Measurements from ENCODE around the gene PIGP.

Gene PIGP

GRCh38 chr21:37065561-37066177 is 7.2 kb downstream of the PIGP start:
- TF ChIP-seq TAF1 (IDR thresholded peaks at IDR 0.05; ENCODE audit: borderline replicate concordance, insufficient read depth, low read length) (no peak), SIN3A (IDR thresholded peaks at IDR 0.05; ENCODE audit: borderline replicate concordance, insufficient read depth, low read length) (no peak)

DNA sequence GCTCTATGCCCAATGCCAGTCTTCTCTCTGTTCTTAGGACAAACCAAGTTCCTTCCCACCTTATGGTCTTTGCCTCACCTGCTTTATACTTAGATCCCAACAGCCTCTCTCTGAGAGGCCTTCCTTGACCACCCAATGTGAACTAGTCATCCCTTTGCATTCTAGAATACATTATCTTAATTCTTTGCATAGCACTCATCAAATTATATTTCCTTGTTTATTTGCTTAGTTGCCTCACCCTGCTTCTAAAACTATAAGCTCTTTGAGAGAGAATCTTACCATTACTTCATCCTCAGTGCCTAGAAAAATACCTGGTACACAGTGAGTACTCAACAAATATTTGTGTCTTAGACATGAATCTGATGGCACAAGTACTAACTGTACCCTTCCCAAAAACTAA is 8.0 kb downstream of the PIGP start:
- TF ChIP-seq SIN3A (IDR thresholded peaks at IDR 0.05; ENCODE audit: borderline replicate concordance, insufficient read depth, low read length) (no peak), FOXP2 (optimal IDR thresholded peaks at IDR 0.05; ENCODE audit: borderline replicate concordance, extremely low read depth, extremely low read length, insufficient read depth) (no peak), TAF1 (IDR thresholded peaks at IDR 0.05; ENCODE audit: borderline replicate concordance, insufficient read depth, low read length) (no peak), POLR2AphosphoS5 (IDR thresholded peaks at IDR 0.05; ENCODE audit: low read depth, low read length) (no peak)
- TF ChIP-seq, protein P1, sequence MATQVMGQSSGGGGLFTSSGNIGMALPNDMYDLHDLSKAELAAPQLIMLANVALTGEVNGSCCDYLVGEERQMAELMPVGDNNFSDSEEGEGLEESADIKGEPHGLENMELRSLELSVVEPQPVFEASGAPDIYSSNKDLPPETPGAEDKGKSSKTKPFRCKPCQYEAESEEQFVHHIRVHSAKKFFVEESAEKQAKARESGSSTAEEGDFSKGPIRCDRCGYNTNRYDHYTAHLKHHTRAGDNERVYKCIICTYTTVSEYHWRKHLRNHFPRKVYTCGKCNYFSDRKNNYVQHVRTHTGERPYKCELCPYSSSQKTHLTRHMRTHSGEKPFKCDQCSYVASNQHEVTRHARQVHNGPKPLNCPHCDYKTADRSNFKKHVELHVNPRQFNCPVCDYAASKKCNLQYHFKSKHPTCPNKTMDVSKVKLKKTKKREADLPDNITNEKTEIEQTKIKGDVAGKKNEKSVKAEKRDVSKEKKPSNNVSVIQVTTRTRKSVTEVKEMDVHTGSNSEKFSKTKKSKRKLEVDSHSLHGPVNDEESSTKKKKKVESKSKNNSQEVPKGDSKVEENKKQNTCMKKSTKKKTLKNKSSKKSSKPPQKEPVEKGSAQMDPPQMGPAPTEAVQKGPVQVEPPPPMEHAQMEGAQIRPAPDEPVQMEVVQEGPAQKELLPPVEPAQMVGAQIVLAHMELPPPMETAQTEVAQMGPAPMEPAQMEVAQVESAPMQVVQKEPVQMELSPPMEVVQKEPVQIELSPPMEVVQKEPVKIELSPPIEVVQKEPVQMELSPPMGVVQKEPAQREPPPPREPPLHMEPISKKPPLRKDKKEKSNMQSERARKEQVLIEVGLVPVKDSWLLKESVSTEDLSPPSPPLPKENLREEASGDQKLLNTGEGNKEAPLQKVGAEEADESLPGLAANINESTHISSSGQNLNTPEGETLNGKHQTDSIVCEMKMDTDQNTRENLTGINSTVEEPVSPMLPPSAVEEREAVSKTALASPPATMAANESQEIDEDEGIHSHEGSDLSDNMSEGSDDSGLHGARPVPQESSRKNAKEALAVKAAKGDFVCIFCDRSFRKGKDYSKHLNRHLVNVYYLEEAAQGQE (IDR thresholded peaks at IDR 0.05; ENCODE audit: insufficient read depth in 1 of 2, low read depth in 2 of 2, low read length in 2 of 2), result no peak

- no peak for TF ChIP-seq SIN3A (IDR thresholded peaks at IDR 0.05; ENCODE audit: borderline replicate concordance, insufficient read depth, low read length)
- TF ChIP-seq POLR2AphosphoS5 (IDR thresholded peaks at IDR 0.05; ENCODE audit: low read depth, low read length), result no peak
- no peak for TF ChIP-seq TAF1 (IDR thresholded peaks at IDR 0.05; ENCODE audit: borderline replicate concordance, insufficient read depth, low read length)
- TF ChIP-seq, protein P1 (IDR thresholded peaks at IDR 0.05; ENCODE audit: insufficient read depth in 1 of 2, low read depth in 2 of 2, low read length in 2 of 2), result no peak
- no peak for TF ChIP-seq FOXP2 (optimal IDR thresholded peaks at IDR 0.05; ENCODE audit: borderline replicate concordance, extremely low read depth, extremely low read length, insufficient read depth)
Observed at GRCh38 chr21:37063433-37063832, 9.4 kb downstream of the PIGP start.

DNA sequence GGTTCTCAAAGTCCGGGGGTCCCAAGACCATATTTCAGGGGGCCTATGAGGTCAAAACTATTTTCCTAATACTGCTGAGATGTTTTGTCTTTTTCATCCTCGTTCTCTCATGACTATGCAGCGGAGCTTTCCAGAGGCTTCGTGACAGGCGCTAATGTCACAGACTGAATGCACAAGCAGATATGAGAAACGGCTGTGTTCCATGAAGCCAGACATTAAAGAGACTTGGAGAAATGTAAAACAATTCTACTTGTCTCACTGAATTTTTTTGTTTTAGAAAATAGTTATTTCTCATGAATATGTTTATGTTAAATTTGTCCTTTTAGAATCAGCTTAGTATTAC is 10.3 kb downstream of the PIGP start:
- TF ChIP-seq POLR2AphosphoS5 (IDR thresholded peaks at IDR 0.05; ENCODE audit: low read depth, low read length) (no peak), TAF1 (IDR thresholded peaks at IDR 0.05; ENCODE audit: borderline replicate concordance, insufficient read depth, low read length) (no peak), SIN3A (IDR thresholded peaks at IDR 0.05; ENCODE audit: borderline replicate concordance, insufficient read depth, low read length) (no peak), FOXP2 (optimal IDR thresholded peaks at IDR 0.05; ENCODE audit: borderline replicate concordance, extremely low read depth, extremely low read length, insufficient read depth) (no peak)
- TF ChIP-seq, protein P1 (IDR thresholded peaks at IDR 0.05; ENCODE audit: insufficient read depth in 1 of 2, low read depth in 2 of 2, low read length in 2 of 2), result no peak

- TF ChIP-seq POLR2AphosphoS5 (IDR thresholded peaks at IDR 0.05; ENCODE audit: low read depth, low read length) (no peak), TAF1 (IDR thresholded peaks at IDR 0.05; ENCODE audit: borderline replicate concordance, insufficient read depth, low read length) (no peak), FOXP2 (optimal IDR thresholded peaks at IDR 0.05; ENCODE audit: borderline replicate concordance, extremely low read depth, extremely low read length, insufficient read depth) (no peak), SIN3A (IDR thresholded peaks at IDR 0.05; ENCODE audit: borderline replicate concordance, insufficient read depth, low read length) (no peak)
- TF ChIP-seq, protein P1 (IDR thresholded peaks at IDR 0.05; ENCODE audit: insufficient read depth in 1 of 2, low read depth in 2 of 2, low read length in 2 of 2), result no peak
Observed at GRCh38 chr21:37061926-37062592, 10.8 kb downstream of the PIGP start.

Measured in PFSK-1 (cell line).